Colon (tissue), 2 donors: ENCODE measurements around the gene PKD2L1.
"Not testable (repeated sequence)": the region's sequence is repeated elsewhere in the genome, so short reads cannot be mapped to it uniquely, and the experiment has no call there.

Experiments used
- FAIRE-seq: peaks from 2 replicates; lab custom pipeline; 2012; peaks lifted over from hg19 to GRCh38; lab: Jason Lieb, UNC
- donor health status: control.
- donor health status: control.

PKD2L1 gene

GRCh38 chr10:100333661-100334440 lies 3.8 kb upstream of the PKD2L1 start:
- FAIRE-seq = no peak

DNA sequence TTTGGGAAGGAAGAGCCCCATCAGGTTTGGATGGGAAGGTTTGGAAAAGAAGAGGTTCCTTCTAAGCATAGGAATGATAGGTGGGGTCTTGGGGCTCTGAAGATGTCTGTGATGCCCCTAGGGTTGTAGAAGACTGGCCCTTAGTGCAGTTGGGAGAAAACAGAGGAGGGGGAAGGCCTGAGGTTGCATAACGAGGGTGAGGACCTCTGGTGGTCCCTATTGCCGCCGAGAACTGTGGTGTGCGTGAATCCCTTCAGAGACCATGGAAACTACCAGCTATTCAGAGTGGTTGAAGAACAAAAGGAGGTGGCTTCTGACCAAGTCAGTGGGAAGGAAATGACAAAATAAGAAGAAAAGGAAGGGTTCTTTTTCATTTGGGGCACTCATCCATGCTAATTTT lies 3.1 kb upstream of the PKD2L1 start:
- FAIRE-seq = no peak

- no peak for FAIRE-seq
These were observed 1.8 kb downstream of the PKD2L1 start for GRCh38 chr10:100328198-100328597.

- FAIRE-seq = no peak
These were observed 2.4 kb downstream of the PKD2L1 start for GRCh38 chr10:100327718-100328009.

GRCh38 chr10:100327007-100327717 lies 2.9 kb downstream of the PKD2L1 start:
- FAIRE-seq = no peak

- FAIRE-seq = no peak
These were observed 4.9 kb downstream of the PKD2L1 start for GRCh38 chr10:100325158-100325557.

- no peak for FAIRE-seq
These were observed 10.2 kb downstream of the PKD2L1 start for GRCh38 chr10:100319707-100320402.

DNA sequence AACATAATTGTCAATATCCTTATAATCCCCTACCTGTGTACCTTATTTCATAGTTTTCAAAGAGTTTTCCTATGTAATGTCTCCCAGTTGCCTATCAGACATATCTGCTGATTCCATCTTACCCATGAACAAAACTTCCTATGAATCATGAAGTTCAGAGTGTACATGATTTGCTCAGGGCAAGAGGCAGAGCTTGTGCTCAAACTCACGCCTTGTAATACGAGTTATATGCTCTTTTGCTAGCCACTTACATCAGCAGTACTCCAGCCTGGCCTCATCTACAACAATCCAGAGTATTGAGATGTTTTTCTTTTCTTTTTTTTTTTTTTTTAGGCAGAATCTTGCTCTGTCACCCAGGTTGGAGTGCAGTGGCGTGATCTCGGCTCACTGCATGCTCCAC lies 11.8 kb downstream of the PKD2L1 start:
- FAIRE-seq = no peak

GRCh38 chr10:100315615-100316014 lies 14.4 kb downstream of the PKD2L1 start:
- no peak for FAIRE-seq

DNA sequence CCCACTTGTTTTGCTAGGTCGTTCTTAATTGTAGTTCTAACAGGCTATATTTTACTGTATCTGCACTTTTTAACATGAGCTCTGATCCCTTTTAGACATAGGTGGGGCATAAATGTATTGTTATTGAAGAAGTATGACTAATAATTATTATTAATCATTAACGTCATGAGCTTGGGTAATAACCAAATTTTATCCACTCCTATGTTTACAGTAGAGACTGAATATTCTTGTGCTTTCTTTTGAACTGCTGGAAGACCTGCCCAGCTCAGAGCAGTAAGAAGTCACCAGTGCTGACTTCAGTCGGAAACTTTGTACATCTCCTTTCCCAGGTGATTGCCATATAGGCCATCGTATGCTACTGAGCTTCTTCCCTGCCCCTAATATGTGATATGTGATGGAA lies 18.7 kb downstream of the PKD2L1 start:
- FAIRE-seq = no peak

- FAIRE-seq = no peak
These were observed 22.3 kb downstream of the PKD2L1 start for GRCh38 chr10:100307684-100308083.

- no peak for FAIRE-seq
These were observed 23.2 kb downstream of the PKD2L1 start for GRCh38 chr10:100306861-100307260.

DNA sequence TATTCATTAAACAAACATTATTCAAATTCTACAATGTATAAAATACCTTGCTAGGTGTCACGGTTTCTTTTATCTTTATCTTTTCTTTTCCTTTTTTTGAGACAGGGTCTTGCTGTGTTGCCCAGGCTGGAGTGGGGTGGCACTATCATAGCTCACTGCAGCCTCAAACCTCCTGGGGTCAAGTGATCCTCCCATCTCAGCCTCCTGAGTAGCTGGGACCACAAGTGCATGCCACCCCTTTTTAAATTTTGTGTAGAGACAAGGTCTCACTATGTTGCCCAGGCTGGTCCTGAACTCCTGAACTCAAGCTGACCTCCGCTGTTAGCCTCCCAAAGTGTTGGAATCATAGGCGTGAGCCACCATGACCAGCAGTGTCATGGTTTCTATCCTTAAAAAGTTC lies 25.6 kb downstream of the PKD2L1 start:
- no peak for FAIRE-seq

DNA sequence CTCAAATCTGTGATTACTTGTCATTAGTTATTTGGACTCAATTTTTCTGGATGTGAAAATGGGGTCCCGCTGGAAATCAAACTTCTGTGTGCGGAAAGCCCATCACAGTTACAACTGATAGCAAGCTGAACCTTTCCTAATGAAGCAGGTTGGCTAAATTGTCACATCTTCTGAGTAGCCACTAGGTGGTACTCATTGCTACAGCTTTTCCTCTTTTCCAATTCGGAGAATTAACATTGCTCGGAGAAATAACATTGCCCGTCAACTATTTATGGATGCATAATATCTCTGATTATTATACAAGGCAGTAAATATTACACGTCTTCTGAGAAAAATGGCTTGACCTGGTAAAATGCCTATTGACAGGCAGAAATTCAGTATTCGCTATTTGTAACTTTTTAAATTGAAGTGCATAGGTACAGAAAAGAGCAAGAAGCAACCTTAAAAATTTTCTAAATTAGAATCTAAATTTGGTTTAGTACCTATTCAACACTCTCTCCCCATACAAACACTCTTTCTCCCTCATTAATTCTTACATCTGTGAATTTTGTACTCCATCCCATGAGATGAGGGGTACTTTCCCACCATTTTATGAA lies 26.2 kb downstream of the PKD2L1 start:
- FAIRE-seq = no peak

DNA sequence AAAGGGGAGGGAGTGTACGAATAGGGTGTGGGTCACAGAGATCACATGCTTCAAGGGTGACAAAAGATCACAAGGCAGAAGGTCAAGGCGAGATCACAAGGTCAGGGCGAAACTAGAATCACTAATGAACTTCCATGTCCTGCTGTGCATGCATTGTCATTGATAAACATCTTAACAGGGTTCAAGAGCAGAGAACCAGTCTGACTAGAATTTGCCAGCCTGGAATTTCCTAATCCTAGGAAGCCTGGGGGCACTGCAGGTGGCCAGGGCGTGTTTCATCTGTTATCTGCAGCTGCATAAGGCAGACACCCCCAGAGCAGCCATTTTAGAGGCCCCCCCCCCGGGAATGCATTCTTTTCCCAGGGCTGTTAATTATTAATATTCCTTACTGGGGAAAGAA lies 28.9 kb downstream of the PKD2L1 start:
- FAIRE-seq = not testable (repeated sequence)

GRCh38 chr10:100297242-100297641 lies 32.8 kb downstream of the PKD2L1 start:
- no peak for FAIRE-seq

GRCh38 chr10:100293066-100293465 lies 37.0 kb downstream of the PKD2L1 start:
- no peak for FAIRE-seq

GRCh38 chr10:100292300-100292699 lies 37.7 kb downstream of the PKD2L1 start:
- not testable (repeated sequence) for FAIRE-seq

DNA sequence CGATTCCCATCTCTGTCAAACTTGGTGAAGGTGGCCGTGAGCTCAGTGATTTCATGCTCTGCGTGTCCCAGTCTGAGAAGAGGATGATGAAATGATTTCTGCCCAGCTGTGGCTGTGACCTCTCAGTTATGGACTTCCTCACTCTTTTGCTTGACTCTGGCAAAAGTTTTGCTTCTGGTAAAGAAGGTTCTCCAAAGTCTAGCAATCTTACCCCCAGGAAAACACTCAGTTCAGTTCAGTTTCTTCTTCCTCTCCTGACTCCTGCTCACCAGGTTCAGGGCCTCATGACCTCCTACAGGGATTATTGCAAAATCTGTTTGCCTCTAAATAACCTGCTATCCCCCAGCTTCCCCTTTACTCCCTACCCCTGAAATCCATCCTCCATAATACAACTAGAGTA lies 38.7 kb downstream of the PKD2L1 start:
- FAIRE-seq = no peak

- FAIRE-seq = no peak
These were observed 40.4 kb downstream of the PKD2L1 start for GRCh38 chr10:100289641-100290040.

DNA sequence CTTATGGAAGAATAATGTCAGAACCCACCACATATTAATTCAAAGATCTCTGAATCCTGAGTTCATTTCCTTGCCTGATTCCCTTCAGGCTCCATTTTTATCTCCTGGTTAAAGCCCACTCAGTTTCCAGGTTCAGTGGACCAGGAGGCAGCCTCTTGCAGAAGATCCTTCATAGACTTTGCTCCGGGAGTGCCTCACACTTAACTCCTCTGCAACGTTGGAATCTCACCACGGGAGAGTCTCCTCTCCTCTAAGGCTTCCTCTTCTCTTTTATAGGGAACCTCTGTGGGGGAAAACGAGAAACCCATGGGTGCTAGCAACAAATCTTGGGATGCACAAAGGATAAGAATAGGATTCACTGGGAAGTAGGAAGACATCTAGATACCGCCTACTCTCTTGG lies 41.8 kb downstream of the PKD2L1 start:
- no peak for FAIRE-seq

- FAIRE-seq = no peak
These were observed 42.3 kb downstream of the PKD2L1 start for GRCh38 chr10:100287756-100288155.
